ENCODE data around the gene GPHN.

Gene GPHN

GRCh38 chr14:66613344-66613743 is 105.4 kb downstream of the GPHN start:
- no peaks in the 10 kb centered on the region for H3K36me3 ChIP-seq (ENCODE audit: control insufficient read depth, insufficient read depth, low read length)
- H3K4me1 ChIP-seq = no peaks in the 10 kb centered on the region
- no peak overlapping the region for H3K4me3 ChIP-seq (ENCODE audit: low read depth, low read length)
- TF ChIP-seq, protein P1, sequence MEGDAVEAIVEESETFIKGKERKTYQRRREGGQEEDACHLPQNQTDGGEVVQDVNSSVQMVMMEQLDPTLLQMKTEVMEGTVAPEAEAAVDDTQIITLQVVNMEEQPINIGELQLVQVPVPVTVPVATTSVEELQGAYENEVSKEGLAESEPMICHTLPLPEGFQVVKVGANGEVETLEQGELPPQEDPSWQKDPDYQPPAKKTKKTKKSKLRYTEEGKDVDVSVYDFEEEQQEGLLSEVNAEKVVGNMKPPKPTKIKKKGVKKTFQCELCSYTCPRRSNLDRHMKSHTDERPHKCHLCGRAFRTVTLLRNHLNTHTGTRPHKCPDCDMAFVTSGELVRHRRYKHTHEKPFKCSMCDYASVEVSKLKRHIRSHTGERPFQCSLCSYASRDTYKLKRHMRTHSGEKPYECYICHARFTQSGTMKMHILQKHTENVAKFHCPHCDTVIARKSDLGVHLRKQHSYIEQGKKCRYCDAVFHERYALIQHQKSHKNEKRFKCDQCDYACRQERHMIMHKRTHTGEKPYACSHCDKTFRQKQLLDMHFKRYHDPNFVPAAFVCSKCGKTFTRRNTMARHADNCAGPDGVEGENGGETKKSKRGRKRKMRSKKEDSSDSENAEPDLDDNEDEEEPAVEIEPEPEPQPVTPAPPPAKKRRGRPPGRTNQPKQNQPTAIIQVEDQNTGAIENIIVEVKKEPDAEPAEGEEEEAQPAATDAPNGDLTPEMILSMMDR (IDR thresholded peaks at IDR 0.05) = no peak
- peaks cover 26% of the 10 kb centered on the region for H3K79me2 ChIP-seq
- no peak overlapping the region for H3K4me2 ChIP-seq (ENCODE audit: low read length)
- H2AFZ ChIP-seq = no peak overlapping the region
- no peaks in the 10 kb centered on the region for H3K9me3 ChIP-seq (ENCODE audit: control insufficient read depth, low read length)
- no peaks in the 10 kb centered on the region for H3K27me3 ChIP-seq (ENCODE audit: control insufficient read depth, insufficient read depth, low read length)
- H3K9ac ChIP-seq = no peak overlapping the region
- H3K27ac ChIP-seq = no peak overlapping the region

- H3K36me3 ChIP-seq (ENCODE audit: control insufficient read depth, insufficient read depth, low read length) = no peaks in the 10 kb centered on the region
- no peak overlapping the region for H3K4me3 ChIP-seq (ENCODE audit: low read depth, low read length)
- TF ChIP-seq, protein P1 (IDR thresholded peaks at IDR 0.05) = no peak
- no peaks in the 10 kb centered on the region for H3K9me3 ChIP-seq (ENCODE audit: control insufficient read depth, low read length)
- H3K4me1 ChIP-seq = no peaks in the 10 kb centered on the region
- H3K9ac ChIP-seq = no peak overlapping the region
- H3K79me2 ChIP-seq = peaks cover 22% of the 10 kb centered on the region
- H2AFZ ChIP-seq = no peak overlapping the region
- H3K27ac ChIP-seq = no peak overlapping the region
- no peaks in the 10 kb centered on the region for H3K27me3 ChIP-seq (ENCODE audit: control insufficient read depth, insufficient read depth, low read length)
- no peak overlapping the region for H3K4me2 ChIP-seq (ENCODE audit: low read length)
These were observed 112.0 kb downstream of the GPHN start for GRCh38 chr14:66619952-66620351.

DNA sequence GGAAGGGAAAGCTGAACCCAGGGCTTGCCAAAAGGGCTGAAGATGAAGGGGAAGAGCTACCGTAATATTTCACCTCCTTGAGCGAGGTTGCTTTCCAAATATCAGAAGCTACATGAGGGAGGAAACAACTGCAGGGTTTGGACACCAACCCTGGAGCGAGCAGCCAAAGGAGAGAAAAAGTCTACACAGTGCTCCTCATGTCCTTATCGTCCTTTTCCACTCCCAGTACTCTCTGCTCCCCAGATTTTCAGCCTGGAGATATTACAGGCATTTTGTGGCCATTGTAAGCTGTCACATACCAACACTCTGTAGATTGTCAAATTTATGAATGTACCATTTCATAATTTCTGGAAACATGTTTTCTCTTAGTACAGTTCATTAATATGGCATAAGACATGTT is 115.9 kb downstream of the GPHN start:
- H2AFZ ChIP-seq = no peak overlapping the region
- H3K4me2 ChIP-seq (ENCODE audit: low read length) = no peak overlapping the region
- no peaks in the 10 kb centered on the region for H3K9me3 ChIP-seq (ENCODE audit: control insufficient read depth, low read length)
- no peak overlapping the region for H3K4me3 ChIP-seq (ENCODE audit: low read depth, low read length)
- peaks cover 5% of the 10 kb centered on the region for H3K79me2 ChIP-seq
- no peaks in the 10 kb centered on the region for H3K27me3 ChIP-seq (ENCODE audit: control insufficient read depth, insufficient read depth, low read length)
- no peak overlapping the region for H3K27ac ChIP-seq
- H3K4me1 ChIP-seq = no peaks in the 10 kb centered on the region
- TF ChIP-seq, protein P1 (IDR thresholded peaks at IDR 0.05) = no peak
- no peak overlapping the region for H3K9ac ChIP-seq
- H3K36me3 ChIP-seq (ENCODE audit: control insufficient read depth, insufficient read depth, low read length) = no peaks in the 10 kb centered on the region

DNA sequence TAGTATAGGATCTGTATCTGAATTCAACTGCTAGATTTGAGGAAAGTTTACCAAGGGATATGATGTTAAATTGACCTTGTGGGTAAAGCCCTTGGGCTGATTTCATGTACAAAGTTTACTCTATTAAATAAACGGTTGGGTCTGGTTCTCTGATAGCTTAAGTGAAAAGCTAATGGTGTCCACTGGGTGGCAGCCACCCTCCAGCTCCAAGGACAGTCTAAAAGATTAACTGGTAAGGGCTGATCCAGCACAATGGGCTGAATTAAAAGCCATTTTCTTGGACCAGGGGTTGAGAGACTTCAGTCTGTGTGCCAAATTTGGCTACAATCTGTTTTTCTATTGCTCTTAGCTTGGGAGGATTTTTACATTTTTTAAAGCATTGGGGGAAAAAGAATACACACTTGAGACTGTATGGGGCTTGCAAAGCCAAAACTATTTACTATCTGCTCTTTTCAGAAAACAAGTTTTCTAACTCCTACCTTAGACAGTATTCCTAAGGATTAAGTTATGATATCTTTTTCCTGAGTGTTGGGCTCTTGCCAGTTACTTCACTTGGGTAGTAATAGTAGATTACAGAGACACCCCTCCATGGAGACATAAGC is 116.5 kb downstream of the GPHN start:
- Histone ChIP-seq H3K79me2 (peaks cover 5% of the 10 kb centered on the region), H3K4me3 (ENCODE audit: low read depth, low read length) (no peak overlapping the region), H3K4me2 (ENCODE audit: low read length) (no peak overlapping the region), H3K36me3 (ENCODE audit: control insufficient read depth, insufficient read depth, low read length) (no peaks in the 10 kb centered on the region), H3K4me1 (no peaks in the 10 kb centered on the region), H3K9ac (no peak overlapping the region), H3K27me3 (ENCODE audit: control insufficient read depth, insufficient read depth, low read length) (no peaks in the 10 kb centered on the region), H3K27ac (no peak overlapping the region), H3K9me3 (ENCODE audit: control insufficient read depth, low read length) (no peaks in the 10 kb centered on the region), H2AFZ (no peak overlapping the region)
- TF ChIP-seq, protein P1 (IDR thresholded peaks at IDR 0.05) = peak; percentile 58

- H3K79me2 ChIP-seq = peaks cover 7% of the 10 kb centered on the region
- no peaks in the 10 kb centered on the region for H3K27me3 ChIP-seq (ENCODE audit: control insufficient read depth, insufficient read depth, low read length)
- no peaks in the 10 kb centered on the region for H3K4me1 ChIP-seq
- H3K9ac ChIP-seq = no peak overlapping the region
- no peak overlapping the region for H3K27ac ChIP-seq
- no peaks in the 10 kb centered on the region for H3K36me3 ChIP-seq (ENCODE audit: control insufficient read depth, insufficient read depth, low read length)
- no peak overlapping the region for H3K4me3 ChIP-seq (ENCODE audit: low read depth, low read length)
- no peaks in the 10 kb centered on the region for H3K9me3 ChIP-seq (ENCODE audit: control insufficient read depth, low read length)
- H2AFZ ChIP-seq = no peak overlapping the region
- no peak overlapping the region for H3K4me2 ChIP-seq (ENCODE audit: low read length)
- TF ChIP-seq, protein P1 (IDR thresholded peaks at IDR 0.05) = no peak
These were observed 120.7 kb downstream of the GPHN start for GRCh38 chr14:66628636-66629035.
